ENCODE data around the gene CERS6. TPM values are rescaled to one million over a fixed set of nuclear protein-coding genes. Genes with fewer than 3 reads are reported as not detected.

CERS6 gene
- total and polyA plus RNA-seq, 2 donors from 2014 or later, result 9.4 to 18.8 TPM

GRCh38 chr2:168658706-168659105, 202.6 kb downstream of the CERS6 start:
- no peak overlapping the region for H3K9ac ChIP-seq (ENCODE audit: low read length in 3 of 3)
- H3K4me3 ChIP-seq (ENCODE audit: low read length in 3 of 3), result no peak overlapping the region
- no peaks in the 10 kb centered on the region for H3K27me3 ChIP-seq (ENCODE audit: control insufficient read depth, insufficient read depth, low read length)
- no peaks in the 10 kb centered on the region for H3K9me3 ChIP-seq (ENCODE audit: control insufficient read depth in 2 of 3, insufficient read depth in 1 of 3, low read length in 3 of 3)
- H3K27ac ChIP-seq (ENCODE audit: low read depth in 2 of 2, low read length in 2 of 2), result no peak overlapping the region
- no peak for FAIRE-seq
- H3K4me1 ChIP-seq (ENCODE audit: control insufficient read depth in 2 of 3, insufficient read depth in 2 of 3, low read depth in 1 of 3, low read length in 3 of 3), result no peaks in the 10 kb centered on the region
- intact Hi-C loops (cut with DNase I), result no loop called here
- no peak for TF ChIP-seq CTCF (IDR thresholded peaks at IDR 0.05; ENCODE audit: borderline replicate concordance, extremely low read depth, insufficient read depth)
- no peaks in the 10 kb centered on the region for H3K36me3 ChIP-seq (ENCODE audit: control insufficient read depth in 2 of 3, insufficient read depth in 3 of 3, low read length in 3 of 3)
- no peak for DNase-seq

GRCh38 chr2:168660870-168661862, 205.1 kb downstream of the CERS6 start:
- FAIRE-seq (no peak), DNase-seq (peak in 1 of 5 donors; percentile 30)
- Histone ChIP-seq H3K27ac (ENCODE audit: low read depth in 2 of 2, low read length in 2 of 2) (no peak overlapping the region), H3K27me3 (ENCODE audit: control insufficient read depth, insufficient read depth, low read length) (no peaks in the 10 kb centered on the region), H3K4me1 (ENCODE audit: control insufficient read depth in 2 of 3, insufficient read depth in 2 of 3, low read depth in 1 of 3, low read length in 3 of 3) (no peaks in the 10 kb centered on the region), H3K4me3 (ENCODE audit: low read length in 3 of 3) (no peak overlapping the region), H3K36me3 (ENCODE audit: control insufficient read depth in 2 of 3, insufficient read depth in 3 of 3, low read length in 3 of 3) (no peaks in the 10 kb centered on the region), H3K9ac (ENCODE audit: low read length in 3 of 3) (no peak overlapping the region), H3K9me3 (ENCODE audit: control insufficient read depth in 2 of 3, insufficient read depth in 1 of 3, low read length in 3 of 3) (no peaks in the 10 kb centered on the region)
- TF ChIP-seq CTCF (IDR thresholded peaks at IDR 0.05; ENCODE audit: borderline replicate concordance, extremely low read depth, insufficient read depth), result no peak
- intact Hi-C loops (cut with DNase I), result no loop called here

- intact Hi-C loops (cut with DNase I), result no loop called here
- Histone ChIP-seq H3K27ac (ENCODE audit: low read depth in 2 of 2, low read length in 2 of 2) (no peak overlapping the region), H3K9ac (ENCODE audit: low read length in 3 of 3) (no peak overlapping the region), H3K4me3 (ENCODE audit: low read length in 3 of 3) (no peak overlapping the region), H3K27me3 (ENCODE audit: control insufficient read depth, insufficient read depth, low read length) (no peaks in the 10 kb centered on the region), H3K36me3 (ENCODE audit: control insufficient read depth in 2 of 3, insufficient read depth in 3 of 3, low read length in 3 of 3) (no peaks in the 10 kb centered on the region), H3K9me3 (ENCODE audit: control insufficient read depth in 2 of 3, insufficient read depth in 1 of 3, low read length in 3 of 3) (no peaks in the 10 kb centered on the region), H3K4me1 (ENCODE audit: control insufficient read depth in 2 of 3, insufficient read depth in 2 of 3, low read depth in 1 of 3, low read length in 3 of 3) (no peaks in the 10 kb centered on the region)
- DNase-seq (no peak), FAIRE-seq (no peak)
- TF ChIP-seq CTCF (IDR thresholded peaks at IDR 0.05; ENCODE audit: borderline replicate concordance, extremely low read depth, insufficient read depth), result no peak
Observed at GRCh38 chr2:168661863-168662256, 205.8 kb downstream of the CERS6 start.

All from kidney (tissue), 14 donors.